ENCODE data around the gene RSRC2. TPM values are rescaled to one million over a fixed set of nuclear protein-coding genes. Genes with fewer than 3 reads are reported as not detected.

RSRC2 gene
- total RNA-seq, 1 donor from 2014 or later, result 44.8 TPM

- H3K36me3 ChIP-seq, result peaks cover 78 to 84% of the 10 kb centered on the region in 2 donors
- no peaks in the 10 kb centered on the region for H3K4me1 ChIP-seq
- intact Hi-C loops (cut with DNase I), result no loop called here
- no peaks in the 10 kb centered on the region for H3K9me3 ChIP-seq
- H3K4me3 ChIP-seq, result no peak overlapping the region
- no peaks in the 10 kb centered on the region for H3K27me3 ChIP-seq
- H3K27ac ChIP-seq, result no peak overlapping the region
- DNase-seq (ENCODE audit: low spot score in 2 of 2), result no peak
- TF ChIP-seq CTCF (IDR thresholded peaks at IDR 0.05), result no peak
Measured at GRCh38 chr12:122506393-122506938, 20.3 kb downstream of the RSRC2 start.

GRCh38 chr12:122505419-122506051 is 21.2 kb downstream of the RSRC2 start:
- no peak for TF ChIP-seq CTCF (IDR thresholded peaks at IDR 0.05)
- peaks cover 69 to 74% of the 10 kb centered on the region in 2 donors for H3K36me3 ChIP-seq
- intact Hi-C loops (cut with DNase I), result no loop called here

GRCh38 chr12:122503783-122504590 is 22.7 kb downstream of the RSRC2 start:
- H3K27me3 ChIP-seq, result no peaks in the 10 kb centered on the region
- intact Hi-C loops (cut with DNase I), result no loop called here
- no peak for DNase-seq (ENCODE audit: low spot score in 2 of 2)
- no peak for TF ChIP-seq CTCF (IDR thresholded peaks at IDR 0.05)
- H3K36me3 ChIP-seq, result peaks cover 56 to 60% of the 10 kb centered on the region in 2 donors
- H3K27ac ChIP-seq, result no peak overlapping the region
- H3K4me1 ChIP-seq, result peaks cover 3 to 9% of the 10 kb centered on the region in 2 donors
- H3K9me3 ChIP-seq, result no peaks in the 10 kb centered on the region
- H3K4me3 ChIP-seq, result no peak overlapping the region

More at GRCh38 chr12:122505419-122506051, 21.2 kb downstream of the RSRC2 start:
- DNase-seq (ENCODE audit: low spot score in 2 of 2), result no peak
- no peak overlapping the region for H3K4me3 ChIP-seq
- H3K4me1 ChIP-seq, result no peaks in the 10 kb centered on the region
- no peaks in the 10 kb centered on the region for H3K9me3 ChIP-seq
- no peaks in the 10 kb centered on the region for H3K27me3 ChIP-seq
- H3K27ac ChIP-seq, result no peak overlapping the region

GRCh38 chr12:122503147-122503751 is 23.5 kb downstream of the RSRC2 start:
- H3K36me3 ChIP-seq, result peaks cover 49 to 53% of the 10 kb centered on the region in 2 donors
- TF ChIP-seq CTCF (IDR thresholded peaks at IDR 0.05), result no peak
- peaks cover 3 to 9% of the 10 kb centered on the region in 2 donors for H3K4me1 ChIP-seq
- no peak overlapping the region for H3K4me3 ChIP-seq
- H3K9me3 ChIP-seq, result no peaks in the 10 kb centered on the region
- no peak for DNase-seq (ENCODE audit: low spot score in 2 of 2)
- intact Hi-C loops (cut with DNase I), result no loop called here
- H3K27me3 ChIP-seq, result no peaks in the 10 kb centered on the region
- H3K27ac ChIP-seq, result no peak overlapping the region

- peaks cover 7 to 9% of the 10 kb centered on the region in 2 donors for H3K4me1 ChIP-seq
- H3K4me3 ChIP-seq, result peak overlapping the region; percentile 78 to 88
- peak overlapping the region; percentile 97 to 99 for H3K27ac ChIP-seq
- H3K9me3 ChIP-seq, result no peaks in the 10 kb centered on the region
- peaks cover 35% of the 10 kb centered on the region in 2 donors for H3K36me3 ChIP-seq
- intact Hi-C loops (cut with DNase I), result loop anchor here (1.0 to 2.0 kb wide), 2 partner anchors 235 to 251 kb away; partner anchors contain the start of genes DENR and VPS33A
- DNase-seq (ENCODE audit: low spot score in 2 of 2), result no peak
- TF ChIP-seq CTCF (IDR thresholded peaks at IDR 0.05), result no peak
- no peaks in the 10 kb centered on the region for H3K27me3 ChIP-seq
Measured at GRCh38 chr12:122501489-122501989, 25.2 kb downstream of the RSRC2 start.
